Kidney epithelial cell (primary cell): ENCODE data around the gene CYB561. TPM values are rescaled to one million over a fixed set of nuclear protein-coding genes. Genes with fewer than 3 reads are reported as not detected.

Experiments
- DNase-seq: peaks from one replicate; pipeline ENCODE4 v3.0.0-alpha.2; 2010; ENCODE audit warnings: low read depth
- H3K27me3 ChIP-seq: 2 replicates; pipeline ENCODE4 v1.6.0; 2011; ENCODE audit warnings: low read length; ENCODE audit not compliant: control insufficient read depth, insufficient read depth
- H3K36me3 ChIP-seq: 2 replicates; pipeline ENCODE4 v1.5.1; 2011; ENCODE audit warnings: low read length; ENCODE audit not compliant: control insufficient read depth, insufficient read depth
- H3K4me3 ChIP-seq: 2 replicates; pipeline ENCODE4 v1.5.1; 2011; ENCODE audit warnings: low read depth, mild to moderate bottlenecking, control low read depth, low read length
- CTCF ChIP-seq: IDR thresholded peaks from 2 replicates; pipeline ENCODE4 v1.5.1; 2011; ENCODE audit warnings: mild to moderate bottlenecking, moderate library complexity, low read length, control low read depth, inconsistent platforms; ENCODE audit not compliant: insufficient read depth, poor library complexity, severe bottlenecking
- total RNA-seq: library from RNA; depleted of rRNA; stranded (reverse); fragments of >200 nt; gene quantifications from 2 replicates; pipeline ENCODE4 v1.2.3, GENCODE V29; 2015

The CYB561 gene
- total RNA-seq, 1 donor from 2014 or later = 19.3 TPM

GRCh38 chr17:63487014-63487339 is 40.9 kb upstream of the CYB561 start:
- no peaks in the 10 kb centered on the region for H3K36me3 ChIP-seq
- H3K4me3 ChIP-seq = no peak overlapping the region
- peaks cover 18% of the 10 kb centered on the region for H3K27me3 ChIP-seq
- DNase-seq = no peak
- TF ChIP-seq CTCF = no peak

- Histone ChIP-seq H3K36me3 (no peaks in the 10 kb centered on the region), H3K4me3 (no peak overlapping the region), H3K27me3 (peaks cover 13% of the 10 kb centered on the region)
- DNase-seq = no peak
- TF ChIP-seq CTCF = no peak
Measured at GRCh38 chr17:63486317-63487013, 40.4 kb upstream of the CYB561 start.

GRCh38 chr17:63483655-63484575 is 37.8 kb upstream of the CYB561 start:
- no peak overlapping the region for H3K4me3 ChIP-seq
- H3K27me3 ChIP-seq = peaks cover 4% of the 10 kb centered on the region
- H3K36me3 ChIP-seq = no peaks in the 10 kb centered on the region

GRCh38 chr17:63483038-63483437 is 36.9 kb upstream of the CYB561 start:
- DNase-seq = no peak
- Histone ChIP-seq H3K27me3 (peaks cover 4% of the 10 kb centered on the region), H3K4me3 (no peak overlapping the region), H3K36me3 (no peaks in the 10 kb centered on the region)
- no peak for TF ChIP-seq CTCF

More at GRCh38 chr17:63483655-63484575, 37.8 kb upstream of the CYB561 start:
- DNase-seq = no peak
- no peak for TF ChIP-seq CTCF

- no peak for DNase-seq
- H3K4me3 ChIP-seq = no peak overlapping the region
- TF ChIP-seq CTCF = no peak
- peaks cover 9% of the 10 kb centered on the region for H3K27me3 ChIP-seq
- H3K36me3 ChIP-seq = no peaks in the 10 kb centered on the region
Measured at GRCh38 chr17:63482509-63482908, 36.4 kb upstream of the CYB561 start.

GRCh38 chr17:63481488-63481870 is 35.4 kb upstream of the CYB561 start:
- TF ChIP-seq CTCF = no peak
- Histone ChIP-seq H3K27me3 (peaks cover 10% of the 10 kb centered on the region), H3K4me3 (no peak overlapping the region), H3K36me3 (no peaks in the 10 kb centered on the region)
- no peak for DNase-seq
